ENCODE measurements around the gene VWCE.

- TF ChIP-seq, protein P1, sequence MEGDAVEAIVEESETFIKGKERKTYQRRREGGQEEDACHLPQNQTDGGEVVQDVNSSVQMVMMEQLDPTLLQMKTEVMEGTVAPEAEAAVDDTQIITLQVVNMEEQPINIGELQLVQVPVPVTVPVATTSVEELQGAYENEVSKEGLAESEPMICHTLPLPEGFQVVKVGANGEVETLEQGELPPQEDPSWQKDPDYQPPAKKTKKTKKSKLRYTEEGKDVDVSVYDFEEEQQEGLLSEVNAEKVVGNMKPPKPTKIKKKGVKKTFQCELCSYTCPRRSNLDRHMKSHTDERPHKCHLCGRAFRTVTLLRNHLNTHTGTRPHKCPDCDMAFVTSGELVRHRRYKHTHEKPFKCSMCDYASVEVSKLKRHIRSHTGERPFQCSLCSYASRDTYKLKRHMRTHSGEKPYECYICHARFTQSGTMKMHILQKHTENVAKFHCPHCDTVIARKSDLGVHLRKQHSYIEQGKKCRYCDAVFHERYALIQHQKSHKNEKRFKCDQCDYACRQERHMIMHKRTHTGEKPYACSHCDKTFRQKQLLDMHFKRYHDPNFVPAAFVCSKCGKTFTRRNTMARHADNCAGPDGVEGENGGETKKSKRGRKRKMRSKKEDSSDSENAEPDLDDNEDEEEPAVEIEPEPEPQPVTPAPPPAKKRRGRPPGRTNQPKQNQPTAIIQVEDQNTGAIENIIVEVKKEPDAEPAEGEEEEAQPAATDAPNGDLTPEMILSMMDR (IDR thresholded peaks at IDR 0.05; ENCODE audit: low read depth, low read length, poor library complexity, severe bottlenecking): no peak
- no peak for TF ChIP-seq EZH2phosphoT487 (IDR thresholded peaks at IDR 0.05; ENCODE audit: borderline replicate concordance, low read length)
These were observed 21.0 kb downstream of the VWCE start for GRCh38 chr11:61274084-61274483.
